ENCODE results near the gene TMEM92.
"Not testable (repeated sequence)": the region's sequence is repeated elsewhere in the genome, so short reads cannot be mapped to it uniquely, and the experiment has no call there.

TMEM92 gene

GRCh38 chr17:50268743-50269275 lies 5.5 kb upstream of the TMEM92 start:
- Histone ChIP-seq H3K4me1 (peaks cover 32% of the 10 kb centered on the region), H3K27me3 (peaks cover 18% of the 10 kb centered on the region), H3K27ac (no peak overlapping the region), H3K4me2 (no peak overlapping the region), H3K36me3 (no peaks in the 10 kb centered on the region), H3K9ac (no peak overlapping the region), H3K9me3 (no peaks in the 10 kb centered on the region), H4K20me1 (no peaks in the 10 kb centered on the region), H3K4me3 (no peak overlapping the region)
- TF ChIP-seq Cebpa-rat (IDR thresholded peaks at IDR 0.05), result no peak

- H3K4me1 ChIP-seq, result peaks cover 41% of the 10 kb centered on the region
- no peaks in the 10 kb centered on the region for H3K9me3 ChIP-seq
- H3K4me3 ChIP-seq, result no peak overlapping the region
- H3K9ac ChIP-seq, result no peak overlapping the region
- H4K20me1 ChIP-seq, result no peaks in the 10 kb centered on the region
- no peak overlapping the region for H3K27ac ChIP-seq
- H3K36me3 ChIP-seq, result no peaks in the 10 kb centered on the region
- TF ChIP-seq Cebpa-rat (IDR thresholded peaks at IDR 0.05), result no peak
- H3K27me3 ChIP-seq, result peaks cover 27% of the 10 kb centered on the region
- no peak overlapping the region for H3K4me2 ChIP-seq
Measured at GRCh38 chr17:50269477-50270434, 4.5 kb upstream of the TMEM92 start.

GRCh38 chr17:50270435-50271362 lies 3.6 kb upstream of the TMEM92 start:
- H4K20me1 ChIP-seq, result no peaks in the 10 kb centered on the region
- peaks cover 33% of the 10 kb centered on the region for H3K27me3 ChIP-seq
- TF ChIP-seq Cebpa-rat (IDR thresholded peaks at IDR 0.05), result no peak
- H3K36me3 ChIP-seq, result no peaks in the 10 kb centered on the region
- H3K4me3 ChIP-seq, result no peak overlapping the region
- no peak overlapping the region for H3K27ac ChIP-seq
- peaks cover 45% of the 10 kb centered on the region for H3K4me1 ChIP-seq
- H3K4me2 ChIP-seq, result no peak overlapping the region
- H3K9me3 ChIP-seq, result no peaks in the 10 kb centered on the region
- no peak overlapping the region for H3K9ac ChIP-seq

GRCh38 chr17:50271363-50271750 lies 2.9 kb upstream of the TMEM92 start:
- peaks cover 45% of the 10 kb centered on the region for H3K4me1 ChIP-seq
- peaks cover 33% of the 10 kb centered on the region for H3K27me3 ChIP-seq
- not testable (repeated sequence) for H3K9me3 ChIP-seq, H3K9ac ChIP-seq, H3K4me3 ChIP-seq, H3K36me3 ChIP-seq, H3K4me2 ChIP-seq, H3K27ac ChIP-seq, H4K20me1 ChIP-seq

- no peaks in the 10 kb centered on the region for H3K36me3 ChIP-seq
- peaks cover 33% of the 10 kb centered on the region for H3K27me3 ChIP-seq
- H4K20me1 ChIP-seq, result no peaks in the 10 kb centered on the region
- no peak for TF ChIP-seq Cebpa-rat (IDR thresholded peaks at IDR 0.05)
- peak overlapping the region; percentile 63; the same call in 1 of the 2 replicates for H3K4me3 ChIP-seq
- H3K27ac ChIP-seq, result no peak overlapping the region
- H3K4me2 ChIP-seq, result peak overlapping the region; percentile 91
- H3K9me3 ChIP-seq, result no peaks in the 10 kb centered on the region
- H3K9ac ChIP-seq, result no peak overlapping the region
- peaks cover 45% of the 10 kb centered on the region for H3K4me1 ChIP-seq
Measured at GRCh38 chr17:50272246-50272645, 2.0 kb upstream of the TMEM92 start.

- Histone ChIP-seq H3K4me3 (peak overlapping the region; percentile 63), H3K9ac (peak overlapping the region; percentile 40; the same call in 1 of the 2 replicates), H4K20me1 (no peaks in the 10 kb centered on the region), H3K27me3 (peaks cover 33% of the 10 kb centered on the region), H3K9me3 (no peaks in the 10 kb centered on the region), H3K4me2 (peak overlapping the region; percentile 91), H3K36me3 (no peaks in the 10 kb centered on the region), H3K27ac (no peak overlapping the region), H3K4me1 (peaks cover 41% of the 10 kb centered on the region)
- TF ChIP-seq Cebpa-rat (IDR thresholded peaks at IDR 0.05), result no peak
Measured at GRCh38 chr17:50272711-50273653, 1.3 kb upstream of the TMEM92 start.

GRCh38 chr17:50273654-50274040 lies 619 bp upstream of the TMEM92 start:
- H3K27me3 ChIP-seq, result peaks cover 33% of the 10 kb centered on the region
- peak overlapping the region; percentile 63 for H3K4me3 ChIP-seq
- no peak overlapping the region for H3K27ac ChIP-seq
- peaks cover 41% of the 10 kb centered on the region for H3K4me1 ChIP-seq
- no peaks in the 10 kb centered on the region for H3K9me3 ChIP-seq
- no peaks in the 10 kb centered on the region for H4K20me1 ChIP-seq
- H3K4me2 ChIP-seq, result peak overlapping the region; percentile 91
- H3K36me3 ChIP-seq, result no peaks in the 10 kb centered on the region
- H3K9ac ChIP-seq, result peak overlapping the region; percentile 54; the same call in 1 of the 2 replicates
- TF ChIP-seq Cebpa-rat (IDR thresholded peaks at IDR 0.05), result no peak

- no peaks in the 10 kb centered on the region for H3K36me3 ChIP-seq
- peaks cover 45% of the 10 kb centered on the region for H3K4me1 ChIP-seq
- no peaks in the 10 kb centered on the region for H3K9me3 ChIP-seq
- no peaks in the 10 kb centered on the region for H4K20me1 ChIP-seq
- H3K9ac ChIP-seq, result no peak overlapping the region
- peak overlapping the region; percentile 91 for H3K4me2 ChIP-seq
- H3K27ac ChIP-seq, result no peak overlapping the region
- H3K4me3 ChIP-seq, result 0 out of 2 replicates have a peak overlapping the region, but pooled peaks have one; percentile 47
- peaks cover 33% of the 10 kb centered on the region for H3K27me3 ChIP-seq
- TF ChIP-seq Cebpa-rat (IDR thresholded peaks at IDR 0.05), result no peak
Measured at GRCh38 chr17:50274897-50275221, 593 bp downstream of the TMEM92 start.

GRCh38 chr17:50275279-50275678 lies 1.0 kb downstream of the TMEM92 start:
- no peak overlapping the region for H3K27ac ChIP-seq
- H3K36me3 ChIP-seq, result no peaks in the 10 kb centered on the region
- no peak overlapping the region for H3K4me2 ChIP-seq

More at GRCh38 chr17:50275279-50275678, 1.0 kb downstream of the TMEM92 start:
- peaks cover 33% of the 10 kb centered on the region for H3K27me3 ChIP-seq
- no peak overlapping the region for H3K4me3 ChIP-seq
- no peak for TF ChIP-seq Cebpa-rat (IDR thresholded peaks at IDR 0.05)
- no peaks in the 10 kb centered on the region for H3K9me3 ChIP-seq
- no peak overlapping the region for H3K9ac ChIP-seq
- no peaks in the 10 kb centered on the region for H4K20me1 ChIP-seq
- peaks cover 49% of the 10 kb centered on the region for H3K4me1 ChIP-seq
